HepG2 (cell line): ENCODE results near the gene PLB1. TPM values are rescaled to one million over a fixed set of nuclear protein-coding genes. Genes with fewer than 3 reads are reported as not detected.

Experiments used
- CBFB ChIP-seq: sonication (generic); formaldehyde crosslinking; IDR thresholded peaks from 2 replicates; pipeline ENCODE4 v1.4.0; 2020; ENCODE audit warnings: missing genetic modification reagents
- CREM ChIP-seq, 2 experiments: sonication (generic) in 1 of 2; formaldehyde crosslinking in 1 of 2; IDR thresholded peaks; 2 replicates each; pipeline versions ENCODE4 v1.4.0 to v1.6.1; 2016 to 2020; ENCODE audit warnings: antibody characterized with exemption in 1 of 2, mild to moderate bottlenecking in 1 of 2, missing genetic modification reagents in 1 of 2
- DMAP1 ChIP-seq: IDR thresholded peaks from 2 replicates; pipeline ENCODE4 v1.6.1; 2016
- FIP1L1 ChIP-seq: fragments of 200-400 bp; formaldehyde crosslinking; IDR thresholded peaks from 2 replicates; pipeline ENCODE4 v1.6.1; 2018; ENCODE audit warnings: low read depth, mild to moderate bottlenecking, low read length, moderate library complexity, borderline replicate concordance; ENCODE audit not compliant: insufficient read depth
- FOSL2 ChIP-seq: sonication (generic); formaldehyde crosslinking; IDR thresholded peaks from 2 replicates; pipeline ENCODE4 v1.4.0; 2020; ENCODE audit warnings: missing genetic modification reagents
- HMG20A ChIP-seq: IDR thresholded peaks from 2 replicates; pipeline ENCODE4 v1.6.1; 2016; ENCODE audit warnings: borderline replicate concordance
- HMGXB3 ChIP-seq: sonication (generic); formaldehyde crosslinking; IDR thresholded peaks from 2 replicates; pipeline ENCODE4 v1.4.0; 2020; ENCODE audit warnings: missing genetic modification reagents, borderline replicate concordance
- PHF21A ChIP-seq: sonication (generic); formaldehyde crosslinking; IDR thresholded peaks from 2 replicates; pipeline ENCODE4 v1.5.0; 2020; ENCODE audit warnings: mild to moderate bottlenecking, missing genetic modification reagents
- RBAK ChIP-seq: sonication (generic); formaldehyde crosslinking; IDR thresholded peaks from 2 replicates; pipeline ENCODE4 v1.5.1; 2020; ENCODE audit warnings: mild to moderate bottlenecking, missing genetic modification reagents
- ZBTB7B ChIP-seq: sonication (generic); formaldehyde crosslinking; IDR thresholded peaks from 2 replicates; pipeline ENCODE4 v1.4.0; 2020; ENCODE audit warnings: missing genetic modification reagents
- ZIK1 ChIP-seq: sonication (generic); formaldehyde crosslinking; IDR thresholded peaks from 2 replicates; pipeline ENCODE4 v1.5.0; 2020; ENCODE audit warnings: mild to moderate bottlenecking, low read depth, missing genetic modification reagents, borderline replicate concordance
- polyA plus RNA-seq, 8 experiments: library from polyadenylated mRNA; depleted of rRNA in 3 of 8; stranded (reverse) in 7 of 8; unstranded in 1 of 8; fragments of >200 nt; fragmentation: Illumina TruSeq in 4 of 8; extraction: Trizol in 4 of 8; gene quantifications; 2 replicates each; pipeline versions ENCODE4 v1.2.1 to v1.2.3, GENCODE V29; 2011 to 2016; ENCODE audit warnings: low read depth in 4 of 8, missing spikeins in 1 of 8, mixed read lengths in 1 of 8; ENCODE audit not compliant: insufficient read depth in 1 of 8
- total RNA-seq, 5 experiments: library from RNA; depleted of rRNA; stranded (reverse); fragments of >200 nt; fragmentation: Illumina TruSeq; extraction: Trizol; gene quantifications; 2 replicates each; pipeline ENCODE4 v1.2.3, GENCODE V29; 2016; ENCODE audit warnings: low read depth in 1 of 5
- TF ChIP-seq, protein P1 (sequence below): sonication (generic); formaldehyde crosslinking; IDR thresholded peaks from 2 replicates; pipeline ENCODE4 v1.4.0; 2020; ENCODE audit warnings: mild to moderate bottlenecking, missing genetic modification reagents
- TF ChIP-seq, protein P2 (sequence below): sonication (generic); formaldehyde crosslinking; IDR thresholded peaks from 2 replicates; pipeline ENCODE4 v1.4.0; 2020; ENCODE audit warnings: missing genetic modification reagents
- TF ChIP-seq, protein P3 (sequence below): sonication (generic); formaldehyde crosslinking; IDR thresholded peaks from 2 replicates; pipeline ENCODE4 v1.4.0; 2020; ENCODE audit warnings: low read depth, mild to moderate bottlenecking, missing genetic modification reagents

PLB1 gene
- total and polyA plus RNA-seq, 2 of the 13 experiments (the other 11 are each of a cell fraction or from before 2014, with no cell fraction given), result 0.20 to 1.8 TPM

DNA sequence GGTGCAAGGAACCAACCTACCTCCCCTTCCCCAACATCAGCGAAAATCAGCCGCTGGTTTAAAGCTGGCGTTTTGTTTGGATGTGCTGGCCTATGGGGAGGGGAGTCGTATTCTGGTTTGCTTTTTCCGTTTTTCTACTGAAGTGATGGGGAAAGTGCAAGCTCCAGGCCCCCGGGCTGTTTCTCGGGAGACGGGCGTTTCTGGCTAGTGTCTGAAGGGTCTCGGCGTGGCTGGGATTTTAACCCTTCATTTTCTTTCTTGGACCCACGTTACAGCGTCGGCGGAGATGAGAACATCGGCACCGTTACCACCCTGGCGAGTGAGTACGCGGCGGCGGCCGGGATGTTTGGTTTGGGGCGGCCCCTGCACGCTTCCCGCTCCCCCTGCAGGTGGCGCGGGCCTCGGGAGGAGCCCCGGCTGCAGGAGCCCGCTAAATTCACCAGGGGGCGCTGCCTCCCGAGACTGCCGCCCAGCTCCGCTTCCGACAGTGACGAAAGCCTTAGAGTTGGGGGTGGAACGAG is 70.7 kb downstream of the PLB1 start (continued):
- TF ChIP-seq FIP1L1, result no peak
- TF ChIP-seq, protein P1, sequence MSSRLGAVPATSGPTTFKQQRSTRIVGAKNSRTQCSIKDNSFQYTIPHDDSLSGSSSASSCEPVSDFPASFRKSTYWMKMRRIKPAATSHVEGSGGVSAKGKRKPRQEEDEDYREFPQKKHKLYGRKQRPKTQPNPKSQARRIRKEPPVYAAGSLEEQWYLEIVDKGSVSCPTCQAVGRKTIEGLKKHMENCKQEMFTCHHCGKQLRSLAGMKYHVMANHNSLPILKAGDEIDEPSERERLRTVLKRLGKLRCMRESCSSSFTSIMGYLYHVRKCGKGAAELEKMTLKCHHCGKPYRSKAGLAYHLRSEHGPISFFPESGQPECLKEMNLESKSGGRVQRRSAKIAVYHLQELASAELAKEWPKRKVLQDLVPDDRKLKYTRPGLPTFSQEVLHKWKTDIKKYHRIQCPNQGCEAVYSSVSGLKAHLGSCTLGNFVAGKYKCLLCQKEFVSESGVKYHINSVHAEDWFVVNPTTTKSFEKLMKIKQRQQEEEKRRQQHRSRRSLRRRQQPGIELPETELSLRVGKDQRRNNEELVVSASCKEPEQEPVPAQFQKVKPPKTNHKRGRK (CRISPR knock-in tag), result peak; percentile 76
- TF ChIP-seq PHF21A, result peak; percentile 36; the same call in 1 of the 2 replicates
- peak; percentile 59; the same call in 1 of the 2 replicates for TF ChIP-seq DMAP1 (CRISPR knock-in tag)
- TF ChIP-seq HMGXB3 (CRISPR knock-in tag), result no peak
- TF ChIP-seq, protein P2, sequence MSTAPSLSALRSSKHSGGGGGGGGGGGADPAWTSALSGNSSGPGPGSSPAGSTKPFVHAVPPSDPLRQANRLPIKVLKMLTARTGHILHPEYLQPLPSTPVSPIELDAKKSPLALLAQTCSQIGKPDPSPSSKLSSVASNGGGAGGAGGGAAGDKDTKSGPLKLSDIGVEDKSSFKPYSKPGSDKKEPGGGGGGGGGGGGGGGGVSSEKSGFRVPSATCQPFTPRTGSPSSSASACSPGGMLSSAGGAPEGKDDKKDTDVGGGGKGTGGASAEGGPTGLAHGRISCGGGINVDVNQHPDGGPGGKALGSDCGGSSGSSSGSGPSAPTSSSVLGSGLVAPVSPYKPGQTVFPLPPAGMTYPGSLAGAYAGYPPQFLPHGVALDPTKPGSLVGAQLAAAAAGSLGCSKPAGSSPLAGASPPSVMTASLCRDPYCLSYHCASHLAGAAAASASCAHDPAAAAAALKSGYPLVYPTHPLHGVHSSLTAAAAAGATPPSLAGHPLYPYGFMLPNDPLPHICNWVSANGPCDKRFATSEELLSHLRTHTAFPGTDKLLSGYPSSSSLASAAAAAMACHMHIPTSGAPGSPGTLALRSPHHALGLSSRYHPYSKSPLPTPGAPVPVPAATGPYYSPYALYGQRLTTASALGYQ (CRISPR knock-in tag), result no peak
- 0 out of 2 replicates have a peak, but pooled peaks have one; percentile 38 for TF ChIP-seq ZBTB7B
- TF ChIP-seq CREM (IDR thresholded peaks at IDR 0.05), result no peak
- no peak for TF ChIP-seq CREM (CRISPR knock-in tag; IDR thresholded peaks at IDR 0.05)
- no peak for TF ChIP-seq ZIK1 (CRISPR knock-in tag)
- TF ChIP-seq HMG20A (CRISPR knock-in tag), result no peak
- TF ChIP-seq FOSL2 (CRISPR knock-in tag), result peak; percentile 44; the same call in 1 of the 2 replicates
- TF ChIP-seq, protein P3, sequence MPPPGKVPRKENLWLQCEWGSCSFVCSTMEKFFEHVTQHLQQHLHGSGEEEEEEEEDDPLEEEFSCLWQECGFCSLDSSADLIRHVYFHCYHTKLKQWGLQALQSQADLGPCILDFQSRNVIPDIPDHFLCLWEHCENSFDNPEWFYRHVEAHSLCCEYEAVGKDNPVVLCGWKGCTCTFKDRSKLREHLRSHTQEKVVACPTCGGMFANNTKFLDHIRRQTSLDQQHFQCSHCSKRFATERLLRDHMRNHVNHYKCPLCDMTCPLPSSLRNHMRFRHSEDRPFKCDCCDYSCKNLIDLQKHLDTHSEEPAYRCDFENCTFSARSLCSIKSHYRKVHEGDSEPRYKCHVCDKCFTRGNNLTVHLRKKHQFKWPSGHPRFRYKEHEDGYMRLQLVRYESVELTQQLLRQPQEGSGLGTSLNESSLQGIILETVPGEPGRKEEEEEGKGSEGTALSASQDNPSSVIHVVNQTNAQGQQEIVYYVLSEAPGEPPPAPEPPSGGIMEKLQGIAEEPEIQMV (CRISPR knock-in tag), result no peak
- TF ChIP-seq RBAK (CRISPR knock-in tag), result no peak
- TF ChIP-seq CBFB (CRISPR knock-in tag), result no peak
